ENCODE data around the gene TULP1.

DNA sequence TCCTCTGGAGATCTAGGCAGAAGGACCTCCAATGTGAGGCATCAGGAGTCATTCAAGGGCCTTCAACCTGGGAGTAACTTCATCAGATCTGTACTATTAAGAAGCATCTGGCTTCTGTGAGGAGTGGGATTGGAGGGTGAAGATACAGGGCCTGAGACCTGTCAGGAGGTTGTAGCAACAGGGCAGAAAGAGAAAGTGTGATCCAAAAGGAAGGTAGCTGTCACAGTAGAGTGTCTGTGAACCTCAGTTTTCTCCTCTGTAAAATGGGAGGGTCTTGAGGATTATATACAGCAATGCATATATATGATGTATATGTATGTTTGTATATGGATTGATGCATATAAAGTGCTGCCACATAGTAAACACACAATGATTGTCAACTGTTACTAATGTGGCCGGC lies 47.0 kb downstream of the TULP1 start:
- TF ChIP-seq, protein P1, sequence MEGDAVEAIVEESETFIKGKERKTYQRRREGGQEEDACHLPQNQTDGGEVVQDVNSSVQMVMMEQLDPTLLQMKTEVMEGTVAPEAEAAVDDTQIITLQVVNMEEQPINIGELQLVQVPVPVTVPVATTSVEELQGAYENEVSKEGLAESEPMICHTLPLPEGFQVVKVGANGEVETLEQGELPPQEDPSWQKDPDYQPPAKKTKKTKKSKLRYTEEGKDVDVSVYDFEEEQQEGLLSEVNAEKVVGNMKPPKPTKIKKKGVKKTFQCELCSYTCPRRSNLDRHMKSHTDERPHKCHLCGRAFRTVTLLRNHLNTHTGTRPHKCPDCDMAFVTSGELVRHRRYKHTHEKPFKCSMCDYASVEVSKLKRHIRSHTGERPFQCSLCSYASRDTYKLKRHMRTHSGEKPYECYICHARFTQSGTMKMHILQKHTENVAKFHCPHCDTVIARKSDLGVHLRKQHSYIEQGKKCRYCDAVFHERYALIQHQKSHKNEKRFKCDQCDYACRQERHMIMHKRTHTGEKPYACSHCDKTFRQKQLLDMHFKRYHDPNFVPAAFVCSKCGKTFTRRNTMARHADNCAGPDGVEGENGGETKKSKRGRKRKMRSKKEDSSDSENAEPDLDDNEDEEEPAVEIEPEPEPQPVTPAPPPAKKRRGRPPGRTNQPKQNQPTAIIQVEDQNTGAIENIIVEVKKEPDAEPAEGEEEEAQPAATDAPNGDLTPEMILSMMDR (IDR thresholded peaks at IDR 0.05): no peak
- TF ChIP-seq POLR2A (IDR thresholded peaks at IDR 0.05; ENCODE audit: low read depth): no peak
- no peak for TF ChIP-seq POLR2AphosphoS5 (IDR thresholded peaks at IDR 0.05)
- TF ChIP-seq EP300 (IDR thresholded peaks at IDR 0.05): no peak
